C4-2B (cell line): ENCODE measurements around the gene MGST3.

Experiments
- CTCF ChIP-seq: fragments of 450-650 bp; conservative IDR thresholded peaks from 2 replicates; pipeline ENCODE4 v1.5.1; 2017; ENCODE audit warnings: mild to moderate bottlenecking
- ZFX ChIP-seq: fragments of 450-650 bp; IDR thresholded peaks from 2 replicates; pipeline ENCODE4 v1.6.1; 2017

GRCh38 chr1:165686971-165687433 is 56.0 kb downstream of the MGST3 start:
- no peak for TF ChIP-seq CTCF
- TF ChIP-seq ZFX = no peak
